GM19193 (cell line): ENCODE results near the gene PTPRM.

Experiments used
- POLR2A ChIP-seq: IDR thresholded peaks from 4 replicates; pipeline ENCODE4 v1.6.1; 2011; ENCODE audit not compliant: insufficient read depth, insufficient read length; ENCODE audit errors: extremely low read depth

Gene PTPRM

GRCh38 chr18:7604361-7604760, 37.2 kb downstream of the PTPRM start:
- TF ChIP-seq POLR2A: no peak

- no peak for TF ChIP-seq POLR2A
These were observed 38.6 kb downstream of the PTPRM start for GRCh38 chr18:7605705-7606104.

GRCh38 chr18:7607540-7608173, 40.5 kb downstream of the PTPRM start:
- no peak for TF ChIP-seq POLR2A

GRCh38 chr18:7608174-7608550, 41.0 kb downstream of the PTPRM start:
- no peak for TF ChIP-seq POLR2A

DNA sequence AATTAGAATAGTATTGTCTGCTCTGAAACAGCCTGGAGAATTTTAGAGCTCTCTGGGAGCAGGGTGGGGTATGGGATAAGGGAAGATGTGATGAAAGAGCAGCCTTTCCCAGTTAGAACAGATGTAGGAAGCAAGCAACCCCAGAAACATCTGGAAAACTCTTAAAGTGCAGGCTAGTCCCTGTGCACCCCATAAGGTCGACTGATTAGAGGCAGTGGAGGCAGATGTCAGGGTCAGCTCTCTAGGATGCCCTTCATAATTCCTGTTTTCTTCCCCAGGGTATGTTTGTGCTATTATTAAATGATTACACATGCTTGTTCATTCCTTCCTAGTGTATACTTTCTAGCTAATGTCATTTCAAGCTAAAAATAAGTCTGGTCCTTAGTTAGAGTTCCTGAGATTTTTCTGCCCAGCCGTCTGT, 41.7 kb downstream of the PTPRM start:
- no peak for TF ChIP-seq POLR2A

- TF ChIP-seq POLR2A: no peak
These were observed 42.5 kb downstream of the PTPRM start for GRCh38 chr18:7609617-7610016.

DNA sequence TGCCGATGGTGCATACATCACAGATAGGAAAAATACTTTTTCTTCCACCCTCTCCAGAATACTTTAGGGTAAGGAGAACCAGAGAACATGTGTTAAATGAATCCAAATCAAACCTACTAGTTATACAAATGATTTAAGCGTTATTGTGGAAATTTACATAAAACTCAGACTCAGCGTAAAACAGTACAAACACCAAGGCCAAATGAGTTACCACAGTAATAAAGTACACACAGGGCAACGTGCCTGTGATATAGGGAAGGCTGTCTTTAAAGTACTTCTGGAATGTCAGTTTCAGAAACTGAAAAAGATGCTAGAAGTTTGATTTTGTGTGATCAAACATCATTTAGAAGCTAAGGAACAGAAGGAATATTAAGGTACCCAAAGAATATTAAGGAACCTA, 46.9 kb downstream of the PTPRM start:
- TF ChIP-seq POLR2A: no peak

- TF ChIP-seq POLR2A: no peak
These were observed 48.7 kb downstream of the PTPRM start for GRCh38 chr18:7615840-7616239.

- no peak for TF ChIP-seq POLR2A
These were observed 49.5 kb downstream of the PTPRM start for GRCh38 chr18:7616661-7617060.

DNA sequence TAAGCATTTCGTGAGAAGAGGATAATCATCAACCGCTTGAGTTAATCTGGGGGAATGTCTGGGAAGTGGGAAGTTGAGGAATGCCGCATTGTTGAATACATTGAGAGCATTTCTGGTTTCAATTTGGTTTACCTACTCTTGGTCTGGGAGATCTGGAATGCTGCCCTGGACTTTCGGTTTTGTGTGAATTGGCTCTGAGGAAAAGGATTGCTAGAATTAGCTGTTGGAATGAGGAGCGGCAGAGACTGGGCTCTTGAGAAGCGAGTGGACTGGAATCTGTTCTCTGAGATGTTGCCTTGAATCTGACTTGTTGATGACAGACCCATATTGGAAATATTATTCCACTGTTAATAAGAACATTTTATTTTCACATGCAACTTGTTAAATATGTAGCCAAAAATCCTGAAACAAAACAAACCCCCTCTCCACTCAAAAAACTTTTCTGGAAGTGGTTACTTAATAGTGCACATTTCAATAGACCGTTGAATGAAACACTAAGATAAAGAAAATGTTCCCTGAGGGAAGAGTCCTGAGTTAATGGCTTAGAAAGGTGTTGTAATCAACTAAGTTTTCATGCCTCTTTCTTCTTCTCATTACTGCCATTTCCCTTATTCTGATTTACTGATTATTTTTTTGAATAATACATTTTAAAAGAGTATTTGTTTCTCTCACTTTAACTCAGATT, 50.8 kb downstream of the PTPRM start:
- no peak for TF ChIP-seq POLR2A

DNA sequence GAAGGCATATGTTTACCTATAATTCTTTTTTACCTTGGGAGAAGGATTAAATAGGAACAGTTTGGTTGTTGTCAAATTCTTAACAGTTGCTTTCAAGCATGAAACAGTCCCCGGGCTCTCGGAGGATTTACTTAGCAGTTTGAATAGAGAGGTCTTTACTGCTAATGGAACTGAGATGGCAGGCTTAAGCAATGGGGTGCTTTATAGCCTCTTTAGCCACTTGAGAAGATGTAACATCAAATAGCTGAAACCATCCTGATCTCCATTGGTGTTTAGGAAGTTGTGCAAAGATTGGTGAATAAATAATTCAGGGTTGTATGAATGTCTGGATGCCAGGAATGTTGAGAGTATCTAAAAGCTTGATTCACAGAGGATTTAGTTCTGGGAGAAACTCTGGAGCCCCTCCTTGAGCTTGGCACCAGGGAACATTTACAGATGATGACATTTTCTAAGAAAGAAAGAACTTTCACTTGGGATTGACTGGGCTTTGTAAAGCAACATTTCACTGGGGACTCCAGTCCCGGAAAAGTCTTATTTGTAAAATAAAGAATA, 51.9 kb downstream of the PTPRM start:
- TF ChIP-seq POLR2A: no peak

DNA sequence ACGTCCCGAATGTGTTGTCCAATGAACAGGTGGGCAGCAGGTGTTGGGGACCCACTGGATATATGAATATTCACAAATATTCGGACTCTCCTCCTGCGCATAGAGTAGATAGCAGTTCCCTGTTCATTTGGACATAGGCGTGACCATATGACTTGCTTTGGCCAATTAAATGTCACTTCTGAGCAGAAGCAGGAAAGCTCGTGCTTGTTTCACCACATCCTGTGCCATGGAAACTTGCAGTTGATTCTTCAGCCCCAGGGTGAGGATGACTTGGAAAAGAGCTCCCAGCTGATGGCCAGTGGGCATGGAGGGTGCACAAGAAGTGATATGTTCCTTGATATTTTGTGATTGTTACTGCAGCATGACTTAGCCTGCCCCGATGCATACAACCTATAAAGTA, 52.6 kb downstream of the PTPRM start:
- TF ChIP-seq POLR2A: no peak

DNA sequence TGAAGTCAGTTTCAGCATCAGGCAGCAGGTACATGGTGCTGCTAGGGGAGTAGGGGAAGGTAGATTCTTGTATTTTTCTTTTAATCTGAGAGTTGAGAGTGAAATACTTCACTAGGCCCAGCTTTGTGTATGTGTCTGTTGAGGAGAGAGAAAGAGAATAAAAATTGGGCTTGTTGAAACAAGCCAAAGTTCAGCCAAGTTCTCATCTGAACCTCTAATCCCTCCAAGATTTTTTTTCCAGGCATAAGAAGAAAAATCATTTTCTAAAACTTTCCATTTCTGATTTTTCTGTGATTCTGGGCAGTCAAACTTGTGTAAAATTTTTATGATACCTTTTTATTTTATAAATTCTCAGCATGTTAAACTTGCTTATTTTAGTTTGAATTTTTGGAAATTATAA, 55.6 kb downstream of the PTPRM start:
- TF ChIP-seq POLR2A: no peak

- no peak for TF ChIP-seq POLR2A
These were observed 56.6 kb downstream of the PTPRM start for GRCh38 chr18:7623681-7624080.

GRCh38 chr18:7624697-7625096, 57.6 kb downstream of the PTPRM start:
- TF ChIP-seq POLR2A: no peak
